ENCODE measurements around the gene RBBP6. TPM values are rescaled to one million over a fixed set of nuclear protein-coding genes. Genes with fewer than 3 reads are reported as not detected.

Gene RBBP6
- total RNA-seq, 1 experiment from 2014 or later = 76.6 TPM

GRCh38 chr16:24520983-24521382 is 18.4 kb upstream of the RBBP6 start:
- Histone ChIP-seq H3F3A (ENCODE audit: insufficient read depth, low read depth) (peaks cover 40% of the 10 kb centered on the region), H3K79me2 (ENCODE audit: low read depth) (no peaks in the 10 kb centered on the region), H2AFZ (no peak overlapping the region), H3K9me2 (ENCODE audit: insufficient read depth) (no peaks in the 10 kb centered on the region), H4K20me1 (ENCODE audit: insufficient read depth) (no peaks in the 10 kb centered on the region), H3K27ac (peak overlapping the region; percentile 32), H3K4me1 (replicated peaks; ENCODE audit: insufficient read depth) (peaks cover 25% of the 10 kb centered on the region), H3K4me3 (no peak overlapping the region), H3K4me2 (peak overlapping the region; percentile 43; the same call in 1 of the 2 replicates), H3K9me3 (ENCODE audit: insufficient read depth, low read depth) (no peaks in the 10 kb centered on the region), H3K36me3 (ENCODE audit: low read depth) (no peaks in the 10 kb centered on the region), H3K27me3 (ENCODE audit: insufficient read depth, low read depth) (no peaks in the 10 kb centered on the region)
- intact Hi-C loops (cut with micrococcal nuclease; ENCODE audit: unreplicated experiment) = no loop called here
- no TSS peak for BruUV-seq (replicated peaks)
- peak; percentile 49 to 94 for DNase-seq
- TF ChIP-seq CTCF (conservative IDR thresholded peaks at IDR 0.05) (no peak), EZH2 (IDR thresholded peaks at IDR 0.05; ENCODE audit: low read depth) (no peak)
- CTCF ChIA-PET = no interaction called here
- POLR2A ChIA-PET (ENCODE audit: unreplicated experiment) = interaction anchor here (0.6 kb wide), 1 partner anchor 1068 kb away, joined by 3 read pairs; no protein-coding TSS in a partner anchor

GRCh38 chr16:24522751-24523150 is 16.6 kb upstream of the RBBP6 start:
- H3K4me3 ChIP-seq = no peak overlapping the region
- no TSS peak for BruUV-seq (replicated peaks)
- H4K20me1 ChIP-seq (ENCODE audit: insufficient read depth) = no peaks in the 10 kb centered on the region
- TF ChIP-seq CTCF (conservative IDR thresholded peaks at IDR 0.05) (no peak), EZH2 (IDR thresholded peaks at IDR 0.05; ENCODE audit: low read depth) (no peak)
- no peak overlapping the region for H2AFZ ChIP-seq
- H3K79me2 ChIP-seq (ENCODE audit: low read depth) = no peaks in the 10 kb centered on the region
- ChIA-PET POLR2A (ENCODE audit: unreplicated experiment) (no interaction called here), CTCF (no interaction called here)
- H3K4me2 ChIP-seq = no peak overlapping the region
- H3K9me2 ChIP-seq (ENCODE audit: insufficient read depth) = no peaks in the 10 kb centered on the region
- peaks cover 25% of the 10 kb centered on the region for H3K4me1 ChIP-seq (replicated peaks; ENCODE audit: insufficient read depth)
- no peaks in the 10 kb centered on the region for H3K9me3 ChIP-seq (ENCODE audit: insufficient read depth, low read depth)
- H3K36me3 ChIP-seq (ENCODE audit: low read depth) = no peaks in the 10 kb centered on the region
- intact Hi-C loops (cut with micrococcal nuclease; ENCODE audit: unreplicated experiment) = no loop called here
- DNase-seq = no peak
- H3F3A ChIP-seq (ENCODE audit: insufficient read depth, low read depth) = peaks cover 47% of the 10 kb centered on the region
- no peaks in the 10 kb centered on the region for H3K27me3 ChIP-seq (ENCODE audit: insufficient read depth, low read depth)
- no peak overlapping the region for H3K27ac ChIP-seq

GRCh38 chr16:24523569-24523968 is 15.8 kb upstream of the RBBP6 start:
- CTCF ChIA-PET = no interaction called here
- BruUV-seq (replicated peaks) = no TSS peak
- DNase-seq = peak in 1 of 2 experiments; percentile 52
- Histone ChIP-seq H2AFZ (no peak overlapping the region), H4K20me1 (ENCODE audit: insufficient read depth) (no peaks in the 10 kb centered on the region), H3K4me2 (no peak overlapping the region), H3K4me1 (replicated peaks; ENCODE audit: insufficient read depth) (peaks cover 25% of the 10 kb centered on the region), H3K9me2 (ENCODE audit: insufficient read depth) (no peaks in the 10 kb centered on the region), H3K27me3 (ENCODE audit: insufficient read depth, low read depth) (no peaks in the 10 kb centered on the region), H3K4me3 (no peak overlapping the region), H3K27ac (no peak overlapping the region), H3F3A (ENCODE audit: insufficient read depth, low read depth) (peaks cover 47% of the 10 kb centered on the region), H3K79me2 (ENCODE audit: low read depth) (no peaks in the 10 kb centered on the region), H3K9me3 (ENCODE audit: insufficient read depth, low read depth) (no peaks in the 10 kb centered on the region), H3K36me3 (ENCODE audit: low read depth) (no peaks in the 10 kb centered on the region)
- no peak for TF ChIP-seq EZH2 (IDR thresholded peaks at IDR 0.05; ENCODE audit: low read depth)
- TF ChIP-seq CTCF (conservative IDR thresholded peaks at IDR 0.05) = no peak
- intact Hi-C loops (cut with micrococcal nuclease; ENCODE audit: unreplicated experiment) = no loop called here
- POLR2A ChIA-PET (ENCODE audit: unreplicated experiment) = no interaction called here

All from PC-9 (cell line).